Uterus (tissue), 2 donors: ENCODE measurements around the gene MLX.

Experiments used
- CTCF ChIP-seq, 4 experiments: fragments of 200-600 bp in 2 of 4; fragments of 450-650 bp in 2 of 4; sonication (generic) in 2 of 4; IDR thresholded peaks; one replicate each; pipeline ENCODE4 v1.5.1; 2016 to 2019; ENCODE audit warnings: antibody characterized with exemption in 4 of 4, mild to moderate bottlenecking in 2 of 4, moderate library complexity in 1 of 4
- POLR2A ChIP-seq, 2 donors: fragments of 450-650 bp; IDR thresholded peaks; one replicate each; pipeline ENCODE4 v1.6.1; 2016; ENCODE audit warnings: antibody characterized with exemption in 2 of 2, mild to moderate bottlenecking in 1 of 2, moderate library complexity in 1 of 2

DNA sequence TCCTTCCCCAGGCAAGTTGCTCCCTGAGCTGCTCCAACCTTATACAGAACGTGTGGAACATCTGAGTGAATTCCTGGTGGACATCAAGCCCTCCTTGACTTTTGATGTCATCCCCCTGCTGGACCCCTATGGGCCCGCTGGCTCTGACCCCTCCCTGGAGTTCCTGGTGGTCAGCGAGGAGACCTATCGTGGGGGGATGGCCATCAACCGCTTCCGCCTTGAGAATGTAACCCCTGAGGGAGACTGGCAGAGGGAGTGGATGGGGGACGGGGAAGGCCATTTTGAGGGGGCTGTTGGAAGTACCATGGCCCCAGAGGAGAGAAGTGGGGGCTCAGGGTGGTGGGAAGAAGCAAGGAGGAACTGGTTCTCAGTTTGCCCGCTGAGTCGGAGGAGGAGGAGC lies 3.0 kb upstream of the MLX start:
- no peak for TF ChIP-seq POLR2A (IDR thresholded peaks at IDR 0.05)
- no peak for TF ChIP-seq CTCF (IDR thresholded peaks at IDR 0.05)
